T follicular helper cell (primary cell): ENCODE measurements around the gene PROZ.

Source experiments
- DNase-seq: peaks from one replicate; pipeline ENCODE4 v3.0.0-alpha.2; 2020; ENCODE audit warnings: low read depth

PROZ gene

DNA sequence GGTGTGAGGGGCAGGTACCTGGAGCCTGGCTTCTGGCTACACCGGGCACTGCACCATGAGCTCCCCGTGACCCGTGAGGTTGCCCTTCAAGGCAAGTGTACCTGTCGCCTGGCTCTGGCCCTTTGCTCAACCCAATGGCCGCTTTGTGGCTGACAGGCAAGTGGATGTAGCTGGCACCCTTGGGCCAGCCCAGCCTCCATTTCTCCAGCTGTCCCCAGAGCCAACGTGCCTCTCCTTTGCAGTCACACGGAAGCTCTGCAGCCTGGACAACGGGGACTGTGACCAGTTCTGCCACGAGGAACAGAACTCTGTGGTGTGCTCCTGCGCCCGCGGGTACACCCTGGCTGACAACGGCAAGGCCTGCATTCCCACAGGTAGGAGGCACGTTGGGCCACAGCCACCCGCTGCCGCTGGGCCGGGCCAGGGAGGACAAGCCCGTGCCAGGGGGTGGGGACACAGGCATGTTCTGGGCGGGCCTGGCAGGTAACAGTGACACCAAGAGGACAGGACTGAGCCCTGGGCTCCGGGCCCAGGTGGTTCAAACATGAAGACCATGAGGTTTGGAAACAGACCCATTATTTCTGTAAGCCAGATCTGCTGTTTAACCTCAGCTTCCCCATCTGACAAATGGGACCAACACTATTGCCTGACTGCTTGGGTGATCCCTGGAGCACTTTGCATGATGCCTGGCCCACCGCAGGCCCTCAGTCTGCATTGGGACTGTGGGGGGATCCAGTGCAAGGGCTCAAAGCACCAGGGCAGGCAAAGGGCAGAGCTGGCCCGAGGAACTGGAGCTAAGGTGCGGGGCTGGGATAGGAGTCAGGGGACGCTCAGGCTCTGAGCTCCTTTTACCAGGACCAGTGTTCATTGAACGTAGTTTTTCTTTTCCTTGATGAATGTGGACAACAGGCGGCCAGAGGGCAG, 17.5 kb upstream of the PROZ start:
- no peak for DNase-seq

DNA sequence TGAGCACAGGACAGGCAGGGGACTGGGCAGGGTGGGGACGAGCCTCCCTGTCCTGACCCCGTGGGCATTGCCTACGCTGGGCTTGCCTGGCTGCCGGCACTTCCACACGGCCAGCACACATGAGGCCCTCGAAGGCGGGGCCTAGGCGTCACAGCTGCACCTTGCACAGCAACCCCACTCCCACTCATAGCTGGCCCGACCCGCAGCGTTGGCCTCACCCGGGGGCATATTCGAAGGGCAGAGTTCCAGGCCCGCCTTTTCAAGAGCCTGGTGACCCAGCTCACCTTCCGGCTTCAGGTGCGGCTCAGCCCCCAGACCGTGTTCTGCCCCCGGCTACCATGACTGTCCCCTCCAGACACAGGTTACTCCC, 16.9 kb upstream of the PROZ start:
- DNase-seq = no peak

DNA sequence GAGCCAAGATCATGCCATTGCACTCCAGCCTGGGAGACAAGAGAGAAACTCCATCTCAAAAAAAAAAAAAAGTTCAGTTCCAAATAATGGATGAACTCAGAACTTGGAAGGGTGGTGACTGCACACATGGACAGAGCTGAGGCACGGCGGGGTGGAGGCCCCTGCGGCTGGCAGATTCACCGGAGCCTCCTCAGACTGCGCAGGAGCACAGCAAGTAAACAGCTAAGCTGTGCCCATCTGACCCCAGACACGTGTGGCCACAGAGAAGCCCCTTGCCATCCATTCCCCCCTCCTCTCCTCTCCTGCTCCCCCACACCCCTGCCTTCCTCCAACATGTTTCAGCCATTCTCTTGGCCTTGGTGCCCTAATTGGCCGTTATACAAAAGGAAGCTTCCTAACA, 15.6 kb upstream of the PROZ start:
- no peak for DNase-seq

DNA sequence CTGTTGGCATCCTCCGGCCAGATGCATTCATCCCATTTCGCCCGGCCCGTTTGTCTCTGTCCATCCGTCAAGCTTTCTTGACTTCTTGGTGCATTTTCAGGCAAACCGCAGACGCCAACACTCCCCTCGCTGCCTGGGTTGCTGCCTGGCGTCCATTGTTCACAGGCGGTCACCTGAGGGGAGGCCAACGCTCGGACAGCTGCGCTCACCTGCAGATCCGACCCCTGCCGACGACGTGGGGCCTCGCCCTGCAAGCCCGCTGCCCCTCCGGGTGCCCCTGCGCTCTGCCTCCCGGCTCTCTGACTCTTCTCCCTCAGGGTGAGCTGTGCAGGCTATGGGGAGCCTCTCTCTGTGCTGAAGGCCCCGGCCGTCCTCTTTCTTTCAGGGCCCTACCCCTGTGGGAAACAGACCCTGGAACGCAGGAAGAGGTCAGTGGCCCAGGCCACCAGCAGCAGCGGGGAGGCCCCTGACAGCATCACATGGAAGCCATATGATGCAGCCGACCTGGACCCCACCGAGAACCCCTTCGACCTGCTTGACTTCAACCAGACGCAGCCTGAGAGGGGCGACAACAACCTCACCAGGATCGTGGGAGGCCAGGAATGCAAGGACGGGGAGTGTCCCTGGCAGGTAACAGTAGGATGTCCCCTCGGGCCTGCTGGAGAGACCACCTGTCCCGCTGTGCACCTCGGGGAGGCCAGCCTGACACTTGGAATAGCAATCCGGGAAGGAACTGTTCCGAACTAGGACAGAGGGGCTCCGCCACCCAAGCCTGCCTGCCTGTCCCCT, 14.8 kb upstream of the PROZ start:
- DNase-seq = no peak

DNA sequence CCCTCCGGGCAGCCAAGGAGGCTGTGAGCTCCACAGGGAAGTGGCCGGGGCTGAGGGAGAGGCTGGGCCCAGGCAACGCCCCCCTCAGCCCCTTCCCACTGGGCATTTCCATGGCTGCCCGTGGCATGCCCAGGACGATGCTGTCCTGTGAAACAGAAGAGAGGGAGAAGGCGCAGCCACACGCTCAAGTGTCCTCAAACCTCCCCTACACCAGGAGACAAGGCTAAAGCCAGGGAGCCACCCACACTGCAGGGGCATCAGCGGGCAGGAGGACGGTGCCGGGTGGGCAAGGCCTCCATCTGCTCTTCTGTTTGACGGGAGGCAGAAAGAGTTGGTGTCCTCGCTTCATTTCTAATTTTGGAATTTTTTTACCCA, 14.2 kb upstream of the PROZ start:
- no peak for DNase-seq

DNA sequence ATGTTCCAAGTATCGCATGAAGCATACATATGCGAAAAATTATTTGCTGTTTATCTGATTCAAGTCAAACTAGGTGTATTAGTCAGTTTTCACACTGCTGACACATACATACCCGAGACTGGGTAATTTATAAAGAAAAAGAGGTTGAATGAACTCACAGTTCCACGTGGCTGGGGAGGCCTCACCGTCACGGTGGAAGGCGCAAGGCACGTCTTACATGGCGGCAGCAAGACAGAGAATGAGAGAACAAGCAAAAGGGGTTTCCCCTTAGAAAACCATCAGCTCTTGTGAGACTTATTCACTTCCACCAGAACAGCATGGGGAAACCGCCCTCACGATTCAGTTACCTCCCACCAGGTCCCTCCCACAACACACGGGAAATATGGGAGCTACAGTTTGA, 13.0 kb upstream of the PROZ start:
- DNase-seq = no peak

DNA sequence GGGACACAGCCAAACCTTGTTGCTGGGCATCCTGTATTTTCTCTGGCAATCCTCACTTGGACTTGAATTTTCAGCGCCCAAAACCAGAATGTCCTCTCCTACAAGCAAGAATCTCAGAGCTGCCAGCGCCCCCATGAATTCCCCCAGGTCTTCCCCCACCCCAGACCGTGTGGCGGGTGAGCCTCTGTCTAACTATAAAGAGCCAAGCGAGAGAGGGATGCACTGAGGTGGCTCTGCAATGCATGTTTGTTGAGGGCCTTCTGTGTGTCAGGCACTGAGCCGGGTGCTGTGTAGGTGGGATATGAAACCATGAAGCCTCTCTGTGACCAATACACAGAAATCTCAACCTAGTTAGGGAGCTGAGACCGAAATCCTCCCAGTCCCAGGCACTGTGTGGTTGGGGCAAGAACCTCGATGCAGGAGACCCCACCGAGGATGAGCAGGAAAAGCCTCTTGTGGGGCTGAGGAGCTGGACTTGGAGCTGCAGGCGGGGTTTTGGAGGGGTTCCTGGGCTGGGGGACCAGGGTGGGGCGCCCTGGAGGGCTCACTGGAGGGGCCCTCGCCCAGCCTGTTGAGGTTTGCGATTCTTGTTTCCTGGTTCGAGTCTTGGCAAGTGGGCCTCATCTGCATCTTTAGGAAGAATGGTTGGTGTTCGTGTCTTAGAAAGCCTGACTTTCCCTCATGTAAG, 12.4 kb upstream of the PROZ start:
- no peak for DNase-seq

DNA sequence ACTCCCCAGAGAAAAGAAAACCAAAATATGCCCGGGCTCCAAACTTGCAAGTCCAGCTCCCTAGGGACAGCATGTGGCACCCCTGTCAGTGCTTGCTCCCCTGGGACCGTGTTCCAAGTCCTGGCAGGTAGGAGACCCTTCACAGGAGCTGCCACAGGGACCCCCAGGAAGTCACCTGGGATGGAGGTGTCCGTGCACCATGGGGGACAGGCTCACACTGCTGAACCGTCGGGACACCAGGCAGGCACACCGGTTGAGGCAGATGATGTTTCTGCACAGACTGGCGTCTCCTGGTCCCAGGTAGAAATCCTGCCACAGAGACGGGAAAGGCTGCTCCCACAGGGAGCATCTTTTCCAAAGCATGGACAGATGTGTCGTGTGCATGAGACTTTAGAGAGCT, 11.7 kb upstream of the PROZ start:
- no peak for DNase-seq

DNA sequence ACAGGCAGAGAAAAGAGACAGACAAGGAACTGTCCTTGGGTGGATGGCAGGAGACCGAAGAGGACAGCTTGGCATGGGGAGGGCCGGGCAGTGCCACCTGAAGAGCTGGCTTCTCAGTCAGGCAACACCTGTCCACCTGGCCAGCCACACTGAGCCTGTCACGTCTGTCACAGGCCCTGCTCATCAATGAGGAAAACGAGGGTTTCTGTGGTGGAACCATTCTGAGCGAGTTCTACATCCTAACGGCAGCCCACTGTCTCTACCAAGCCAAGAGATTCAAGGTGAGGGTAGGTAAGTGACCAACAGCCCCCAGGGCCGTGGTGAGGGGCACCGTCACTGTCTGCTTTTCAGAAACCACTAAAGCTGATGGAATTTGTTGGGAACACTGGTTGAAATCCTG, 11.2 kb upstream of the PROZ start:
- no peak for DNase-seq

DNA sequence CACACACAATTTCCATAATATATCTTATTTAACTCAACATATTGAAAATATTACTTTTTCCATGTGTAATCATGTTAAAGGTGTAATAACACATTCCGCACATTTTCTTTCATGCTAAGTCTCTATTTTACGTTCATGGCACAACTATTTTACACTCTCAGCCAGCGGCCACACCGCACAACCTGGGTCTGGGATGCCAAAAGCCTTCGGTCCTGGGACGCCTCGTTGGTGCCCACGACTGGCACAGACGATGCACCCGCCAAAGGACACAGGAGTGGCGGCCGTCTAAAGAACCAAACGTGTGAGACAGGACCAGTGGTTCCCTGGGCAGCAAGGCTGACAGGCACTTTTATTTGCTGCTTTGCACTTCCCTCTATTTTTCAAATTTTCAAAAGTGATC, 10.0 kb upstream of the PROZ start:
- no peak for DNase-seq

DNA sequence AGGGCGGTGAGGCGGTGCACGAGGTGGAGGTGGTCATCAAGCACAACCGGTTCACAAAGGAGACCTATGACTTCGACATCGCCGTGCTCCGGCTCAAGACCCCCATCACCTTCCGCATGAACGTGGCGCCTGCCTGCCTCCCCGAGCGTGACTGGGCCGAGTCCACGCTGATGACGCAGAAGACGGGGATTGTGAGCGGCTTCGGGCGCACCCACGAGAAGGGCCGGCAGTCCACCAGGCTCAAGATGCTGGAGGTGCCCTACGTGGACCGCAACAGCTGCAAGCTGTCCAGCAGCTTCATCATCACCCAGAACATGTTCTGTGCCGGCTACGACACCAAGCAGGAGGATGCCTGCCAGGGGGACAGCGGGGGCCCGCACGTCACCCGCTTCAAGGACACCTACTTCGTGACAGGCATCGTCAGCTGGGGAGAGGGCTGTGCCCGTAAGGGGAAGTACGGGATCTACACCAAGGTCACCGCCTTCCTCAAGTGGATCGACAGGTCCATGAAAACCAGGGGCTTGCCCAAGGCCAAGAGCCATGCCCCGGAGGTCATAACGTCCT, 9.4 kb upstream of the PROZ start:
- DNase-seq = no peak

DNA sequence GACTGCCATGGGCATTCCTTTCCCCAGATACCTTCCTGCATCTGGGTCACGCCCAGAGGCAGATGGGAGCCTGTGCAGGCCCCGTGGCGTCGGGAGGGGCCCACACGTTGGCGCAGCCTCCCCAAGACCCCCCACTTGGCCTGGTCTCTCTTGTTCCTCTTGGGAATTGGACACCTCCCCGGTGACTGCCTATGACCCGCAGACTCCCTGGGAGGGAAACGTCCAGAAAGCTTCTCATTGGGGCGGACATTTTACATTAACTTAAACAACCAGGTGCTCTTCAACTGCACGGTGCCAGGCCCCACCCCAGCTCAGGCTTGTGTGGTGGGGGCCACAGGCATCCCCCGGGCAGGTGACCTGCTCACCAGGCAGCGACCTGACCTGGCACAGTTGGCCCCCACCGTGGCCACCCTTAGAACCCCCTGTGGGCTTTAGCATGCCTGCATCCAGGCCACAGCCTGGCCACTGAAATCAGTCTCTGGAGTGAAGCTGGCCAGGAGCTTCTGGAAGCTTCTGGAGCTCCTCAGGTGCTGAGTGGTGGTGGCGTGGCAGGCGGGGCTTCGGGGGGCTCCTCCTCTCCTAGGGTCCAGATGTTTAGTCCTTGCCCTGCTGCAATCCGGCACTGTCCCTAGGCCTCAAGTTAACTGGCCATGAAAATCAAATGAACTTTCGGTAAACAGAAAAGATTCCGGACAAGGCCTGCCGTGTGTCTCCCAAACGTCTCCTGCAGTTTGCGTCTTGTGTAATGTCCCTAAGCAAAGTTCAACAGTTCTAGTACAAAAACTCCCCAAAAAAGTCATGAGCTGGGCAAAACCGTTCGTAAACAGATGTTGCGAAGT, 8.5 kb upstream of the PROZ start:
- no peak for DNase-seq

DNA sequence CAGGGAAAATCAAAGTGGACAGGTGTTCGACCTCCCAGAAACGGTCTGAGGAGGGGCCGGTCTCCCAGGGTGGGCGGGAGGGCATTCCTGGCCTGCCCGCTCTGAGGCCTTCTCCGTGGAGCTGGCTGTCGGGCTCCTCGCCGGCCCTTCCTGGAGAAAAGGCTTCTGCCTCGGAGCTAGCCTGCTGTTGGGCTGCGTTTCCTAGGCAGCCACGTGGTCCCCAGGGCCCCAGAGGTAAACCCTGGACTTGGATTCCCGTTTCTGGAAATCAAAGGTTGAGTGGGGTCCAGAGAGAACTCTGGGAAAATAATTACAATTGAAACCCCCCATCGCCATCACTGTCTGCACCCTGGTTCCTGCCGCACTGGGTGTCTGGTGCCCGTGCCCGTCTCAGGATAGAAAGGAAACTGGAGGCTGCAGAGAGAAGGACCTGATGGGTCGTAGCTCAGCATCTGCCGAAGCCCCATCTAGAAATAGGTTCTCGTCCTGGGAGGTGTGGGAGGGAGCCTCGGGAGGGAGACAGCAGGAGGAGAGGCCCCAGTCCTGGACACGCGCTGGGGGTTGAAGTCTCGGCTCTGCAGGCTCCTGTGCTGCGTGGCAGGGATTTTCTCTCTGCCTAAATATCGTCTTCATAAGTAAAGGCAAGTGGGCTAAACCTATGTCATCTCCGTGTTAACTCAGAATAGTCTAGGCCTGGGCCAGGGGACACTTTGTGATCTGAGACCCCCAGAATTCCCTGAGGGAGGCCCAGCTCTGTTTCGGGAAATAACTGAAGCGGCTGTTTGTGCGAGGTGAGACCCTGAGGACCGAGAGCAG, 7.7 kb upstream of the PROZ start:
- no peak for DNase-seq

DNA sequence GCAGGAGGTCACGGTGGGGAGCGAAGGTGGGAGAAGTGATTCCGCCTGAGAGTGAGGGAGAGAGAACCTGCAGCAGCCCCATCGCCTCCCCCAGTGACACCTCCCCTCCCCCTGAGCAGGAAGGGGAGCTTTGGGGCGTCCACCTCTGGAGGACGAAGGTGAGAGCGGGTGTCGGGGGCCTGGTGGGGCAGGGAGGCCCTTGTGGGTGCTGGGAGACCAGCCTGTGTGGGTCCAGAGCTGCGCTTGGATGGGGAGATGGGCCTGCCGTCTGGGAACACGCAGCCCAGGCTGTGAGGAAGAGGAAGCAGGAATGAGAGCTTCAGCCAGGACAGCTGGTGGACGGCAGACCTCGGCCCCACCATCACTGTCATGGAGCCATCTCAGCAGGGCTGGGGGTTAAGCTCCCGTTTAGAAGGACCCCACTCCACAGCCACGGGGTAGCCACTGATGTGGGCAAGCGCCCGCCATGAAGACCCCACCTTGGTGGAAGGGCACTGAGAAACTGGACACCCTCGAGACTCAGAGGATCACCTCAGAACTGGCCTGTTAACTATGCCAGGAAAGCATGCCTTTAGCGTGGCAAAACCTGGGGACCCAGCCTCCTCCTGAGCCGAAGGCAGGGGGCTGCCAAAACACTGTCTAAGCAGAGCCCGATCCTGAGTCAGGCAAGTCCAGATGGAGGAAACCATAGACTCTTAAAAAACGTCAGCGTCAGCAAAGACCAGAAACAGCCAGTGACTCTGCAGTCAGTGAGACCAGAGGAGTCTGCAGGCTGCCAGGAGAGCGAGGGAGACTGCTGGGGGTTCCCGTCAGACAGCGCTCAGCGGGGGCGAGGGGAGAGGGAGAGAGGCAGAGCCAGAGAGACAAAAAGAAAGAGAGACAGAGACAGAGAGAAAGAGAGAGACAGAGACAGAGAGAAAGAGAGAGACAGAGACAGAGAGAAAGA, 6.4 kb upstream of the PROZ start:
- DNase-seq = no peak

DNA sequence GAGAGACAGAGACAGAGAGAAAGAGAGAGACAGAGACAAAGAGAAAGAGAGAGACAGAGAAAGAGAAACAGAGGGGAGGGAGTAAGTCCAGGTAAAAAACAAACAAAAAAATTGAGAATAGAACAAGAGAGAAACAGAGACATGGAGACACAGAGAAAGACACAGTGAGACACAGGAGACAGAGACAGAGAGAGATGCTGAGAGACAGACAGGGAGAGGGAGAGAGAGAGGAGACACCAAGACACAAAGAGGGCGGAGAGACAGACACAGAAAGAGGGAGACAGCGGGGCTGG, 5.8 kb upstream of the PROZ start:
- DNase-seq = no peak

DNA sequence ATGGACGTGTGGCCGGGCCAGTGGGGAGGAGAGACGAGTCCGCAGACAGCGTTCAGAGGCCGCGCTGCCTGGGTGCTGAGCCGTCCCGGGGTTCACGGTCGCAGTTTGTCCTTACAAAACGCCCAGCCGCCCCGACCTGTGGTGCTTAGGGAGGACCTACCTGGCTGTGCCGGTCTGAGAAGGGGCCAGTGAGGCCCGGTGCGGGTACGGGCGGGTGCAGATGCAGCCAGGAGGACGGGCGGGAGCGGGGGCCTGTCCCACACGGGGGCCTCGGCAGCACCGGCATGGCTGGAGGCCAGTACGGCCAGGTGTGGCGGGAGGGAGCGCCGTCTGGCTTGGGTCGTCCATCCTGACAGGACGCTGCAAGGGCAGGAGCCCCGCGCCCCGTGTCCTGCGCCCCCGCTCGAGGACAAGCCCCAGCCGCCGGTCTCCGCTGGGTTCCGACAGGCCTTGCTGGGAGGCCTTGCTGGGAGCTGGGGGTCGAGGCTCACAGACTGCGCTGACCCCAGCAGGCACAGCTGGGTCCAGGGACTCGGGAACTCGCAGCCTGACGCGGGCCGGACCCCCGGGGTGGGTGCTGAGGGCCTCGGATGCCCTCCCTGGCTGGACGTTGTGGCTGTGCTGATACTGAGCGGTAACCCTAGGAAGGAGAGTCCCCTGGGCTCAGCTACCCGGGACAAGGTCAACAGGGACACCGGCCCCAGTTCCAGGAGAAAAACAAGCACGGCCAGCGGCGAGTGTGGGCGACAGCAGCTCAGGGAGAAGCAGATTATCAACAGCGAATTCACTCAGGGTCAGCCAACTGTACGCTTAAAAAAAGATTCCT, 5.3 kb upstream of the PROZ start:
- no peak for DNase-seq

DNA sequence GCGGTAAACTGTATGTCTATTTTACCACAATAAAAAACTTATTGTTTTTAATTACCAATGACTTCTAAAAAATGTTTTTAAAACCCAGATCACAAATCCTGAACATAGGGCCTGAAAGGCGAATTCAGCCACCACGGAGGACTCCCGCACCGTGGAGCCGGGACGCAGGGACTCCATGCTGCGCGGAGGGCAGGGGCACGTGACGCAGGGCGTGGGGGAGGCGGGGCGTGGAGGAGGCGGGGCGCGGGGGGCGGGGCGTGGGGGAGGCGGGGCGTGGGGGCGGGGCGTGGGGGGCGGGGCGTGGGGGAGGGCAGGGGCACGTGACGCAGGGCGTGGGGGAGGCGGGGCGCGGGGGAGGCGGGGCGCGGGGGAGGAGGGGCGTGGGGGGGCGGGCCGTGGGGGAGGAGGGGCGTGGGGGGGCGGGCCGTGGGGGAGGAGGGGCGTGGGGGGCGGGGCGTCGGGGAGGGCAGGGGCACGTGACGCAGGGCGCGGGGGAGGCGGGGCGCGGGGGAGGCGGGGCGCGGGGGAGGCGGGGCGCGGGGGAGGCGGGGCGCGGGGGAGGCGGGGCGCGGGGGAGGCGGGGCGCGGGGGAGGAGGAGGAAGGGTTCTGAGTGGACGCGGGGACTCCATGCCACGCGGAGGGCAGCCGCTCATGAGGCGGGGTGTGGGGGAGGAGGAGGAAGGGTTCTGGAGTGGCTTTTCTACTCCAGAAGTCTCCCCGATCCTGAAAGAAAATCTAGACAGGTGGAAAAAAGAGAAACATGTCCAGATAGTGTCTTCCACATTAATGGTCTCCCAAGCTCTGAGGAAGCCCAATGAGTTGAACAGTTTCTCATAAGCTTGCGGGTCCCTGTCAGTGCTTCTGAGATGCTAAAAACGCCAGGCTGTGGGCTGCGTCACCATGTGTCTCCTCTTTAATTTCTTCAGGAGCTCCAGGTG, 4.4 kb upstream of the PROZ start:
- peak; percentile 72 for DNase-seq

DNA sequence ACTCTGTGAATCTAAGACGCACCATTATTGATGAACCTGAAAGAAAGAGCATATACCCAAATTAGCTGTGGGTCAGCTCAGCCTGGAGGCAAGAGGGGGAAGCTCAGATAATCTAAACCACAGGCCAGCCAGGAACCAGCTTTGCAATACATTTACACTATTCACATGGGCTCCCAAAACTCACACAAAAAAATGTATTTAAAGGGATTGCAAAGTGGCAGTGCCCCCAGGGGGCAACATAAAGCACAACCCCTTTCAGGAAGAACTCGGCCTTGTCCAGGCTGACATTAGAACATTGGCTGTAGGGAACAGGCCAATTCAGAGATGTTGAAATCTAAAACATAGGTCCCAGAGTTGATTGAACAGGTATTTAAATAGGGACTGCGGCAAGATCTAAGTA, 3.2 kb upstream of the PROZ start:
- no peak for DNase-seq
